Naive B cell (primary cell): ENCODE data around the gene AP3B1. TPM values are rescaled to one million over a fixed set of nuclear protein-coding genes. Genes with fewer than 3 reads are reported as not detected.

ENCODE experiments used
- ATAC-seq, 2 donors: fragments of 150-1000 bp; cut with Tn5 transposase; 2 replicates each; pipeline ENCODE4 v1.10.0; 2021; ENCODE audit warnings: low read depth in 2 of 2, mild to moderate bottlenecking in 2 of 2, moderate library complexity in 2 of 2
- DNase-seq: peaks from one replicate; pipeline ENCODE4 v3.0.0; 2022
- H3K27ac Mint-ChIP-seq, 6 donors: one replicate each; pipeline ENCODE4 v1.8.0; 2020 to 2022; ENCODE audit warnings: mild to moderate bottlenecking in 6 of 6, mixed read lengths in 6 of 6, moderate library complexity in 5 of 6, inconsistent platforms in 2 of 6
- H3K27me3 Mint-ChIP-seq, 3 donors: one replicate each; pipeline ENCODE4 v1.8.0; 2021 to 2022; ENCODE audit warnings: mixed read lengths in 3 of 3, mild to moderate bottlenecking in 1 of 3
- H3K36me3 Mint-ChIP-seq, 2 donors: one replicate each; pipeline ENCODE4 v1.8.0; 2020 to 2022; ENCODE audit warnings: mixed read lengths in 2 of 2, inconsistent platforms in 1 of 2, mild to moderate bottlenecking in 1 of 2
- H3K4me1 Mint-ChIP-seq, 3 donors: one replicate each; pipeline ENCODE4 v1.8.0; 2020 to 2022; ENCODE audit warnings: mixed read lengths in 3 of 3, inconsistent platforms in 1 of 3, mild to moderate bottlenecking in 1 of 3, moderate library complexity in 1 of 3
- H3K4me3 Mint-ChIP-seq, 8 donors: one replicate each; pipeline ENCODE4 v1.8.0; 2020 to 2022; ENCODE audit warnings: mild to moderate bottlenecking in 8 of 8, mixed read lengths in 8 of 8, moderate library complexity in 8 of 8, inconsistent platforms in 2 of 8
- H3K9me3 Mint-ChIP-seq, 7 donors: one replicate each; pipeline ENCODE4 v1.8.0; 2020 to 2022; ENCODE audit warnings: mixed read lengths in 7 of 7, mild to moderate bottlenecking in 5 of 7, inconsistent platforms in 2 of 7, moderate library complexity in 1 of 7
- polyA plus RNA-seq, 6 donors: library from polyadenylated mRNA; unstranded; fragments of 300-500 nt; fragmentation: Illumina TruSeq; gene quantifications; one replicate each; pipeline ENCODE4 v1.2.3, GENCODE V29; 2021; ENCODE audit warnings: low read depth in 6 of 6

Gene AP3B1, protein sequence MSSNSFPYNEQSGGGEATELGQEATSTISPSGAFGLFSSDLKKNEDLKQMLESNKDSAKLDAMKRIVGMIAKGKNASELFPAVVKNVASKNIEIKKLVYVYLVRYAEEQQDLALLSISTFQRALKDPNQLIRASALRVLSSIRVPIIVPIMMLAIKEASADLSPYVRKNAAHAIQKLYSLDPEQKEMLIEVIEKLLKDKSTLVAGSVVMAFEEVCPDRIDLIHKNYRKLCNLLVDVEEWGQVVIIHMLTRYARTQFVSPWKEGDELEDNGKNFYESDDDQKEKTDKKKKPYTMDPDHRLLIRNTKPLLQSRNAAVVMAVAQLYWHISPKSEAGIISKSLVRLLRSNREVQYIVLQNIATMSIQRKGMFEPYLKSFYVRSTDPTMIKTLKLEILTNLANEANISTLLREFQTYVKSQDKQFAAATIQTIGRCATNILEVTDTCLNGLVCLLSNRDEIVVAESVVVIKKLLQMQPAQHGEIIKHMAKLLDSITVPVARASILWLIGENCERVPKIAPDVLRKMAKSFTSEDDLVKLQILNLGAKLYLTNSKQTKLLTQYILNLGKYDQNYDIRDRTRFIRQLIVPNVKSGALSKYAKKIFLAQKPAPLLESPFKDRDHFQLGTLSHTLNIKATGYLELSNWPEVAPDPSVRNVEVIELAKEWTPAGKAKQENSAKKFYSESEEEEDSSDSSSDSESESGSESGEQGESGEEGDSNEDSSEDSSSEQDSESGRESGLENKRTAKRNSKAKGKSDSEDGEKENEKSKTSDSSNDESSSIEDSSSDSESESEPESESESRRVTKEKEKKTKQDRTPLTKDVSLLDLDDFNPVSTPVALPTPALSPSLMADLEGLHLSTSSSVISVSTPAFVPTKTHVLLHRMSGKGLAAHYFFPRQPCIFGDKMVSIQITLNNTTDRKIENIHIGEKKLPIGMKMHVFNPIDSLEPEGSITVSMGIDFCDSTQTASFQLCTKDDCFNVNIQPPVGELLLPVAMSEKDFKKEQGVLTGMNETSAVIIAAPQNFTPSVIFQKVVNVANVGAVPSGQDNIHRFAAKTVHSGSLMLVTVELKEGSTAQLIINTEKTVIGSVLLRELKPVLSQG
- 100 to 1,000 TPM in 3 of 6 donors, 10 to 100 TPM in 3; 57.1 to 152 (median 98.9) TPM for polyA plus RNA-seq

DNA sequence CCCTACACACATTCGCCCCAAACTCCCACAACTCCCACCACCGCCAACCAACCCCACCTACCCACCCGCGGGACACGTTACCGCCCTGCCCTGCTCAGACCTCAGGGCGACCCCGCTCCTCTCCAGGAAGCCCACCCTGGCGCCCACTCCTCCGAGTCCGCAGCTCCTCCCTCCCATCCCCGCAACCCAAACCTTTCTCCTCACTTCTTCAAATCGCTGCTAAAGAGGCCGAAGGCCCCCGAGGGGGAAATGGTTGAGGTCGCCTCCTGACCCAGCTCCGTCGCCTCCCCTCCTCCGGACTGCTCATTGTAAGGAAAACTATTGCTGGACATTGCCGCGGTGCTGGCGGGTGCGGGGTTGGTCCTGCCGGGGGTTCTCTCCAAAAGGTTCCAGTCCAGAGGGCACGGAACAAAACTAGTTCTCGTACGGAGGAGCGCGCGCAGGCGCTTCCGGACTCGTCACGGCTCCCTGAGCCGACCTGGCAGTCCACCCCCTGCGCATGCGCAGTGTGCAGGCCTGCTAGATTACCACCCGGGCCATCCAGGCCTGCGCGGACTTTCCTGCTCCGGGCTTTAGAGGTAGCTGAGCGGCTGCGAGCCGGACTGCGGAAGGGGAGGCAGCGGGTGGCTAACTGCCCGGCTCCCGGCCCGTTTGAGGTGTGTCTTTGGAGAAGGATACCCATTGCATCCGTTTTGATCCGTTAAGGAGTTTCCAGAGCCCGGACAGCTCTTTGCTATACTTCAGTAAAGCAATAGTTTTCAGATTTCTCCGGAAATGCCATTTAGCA is at the start of gene AP3B1:
TSS of gene AP3B1 (minus strand) at position 451 of the 787 bp plus-strand sequence. CDS start at position 332, 119 bp downstream.
- Mint-ChIP-seq H3K36me3 (no peaks in the 10 kb centered on the region), H3K4me3 (peak within 1 kb of the TSS; percentile 98 to 100 (median 100)), H3K4me1 (peaks cover 25 to 54% (median 44%) of the 10 kb centered on the region in 3 donors), H3K9me3 (no peaks in the 10 kb centered on the region), H3K27me3 (no peaks in the 10 kb centered on the region), H3K27ac (peak within 1 kb of the TSS; percentile 98 to 100 (median 98))
- DNase-seq (peak; percentile 97), ATAC-seq (peak; percentile 88 to 91)

DNA sequence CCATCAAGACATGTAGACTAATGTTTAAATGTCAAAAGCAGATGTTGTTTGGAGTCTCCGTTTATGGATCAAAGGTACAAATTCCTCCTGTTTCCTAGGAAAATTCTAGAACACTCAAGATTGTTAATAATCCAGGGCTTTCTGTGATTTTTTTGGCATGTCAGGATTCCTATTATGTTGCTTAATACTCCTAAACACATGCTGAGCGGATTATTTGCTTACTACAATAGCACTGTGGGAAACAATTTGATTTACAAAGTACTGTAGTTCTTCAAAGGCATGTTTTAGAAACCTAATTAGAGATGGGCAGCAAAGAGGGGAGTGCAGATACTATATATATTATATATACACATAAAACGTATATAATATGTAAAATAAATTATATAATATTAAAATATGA is 46.9 kb upstream of the AP3B1 start:
- ATAC-seq (no peak), DNase-seq (no peak)
- Mint-ChIP-seq H3K36me3 (peaks cover 8 to 11% of the 10 kb centered on the region in 2 donors), H3K4me1 (no peaks in the 10 kb centered on the region), H3K27ac (no peak overlapping the region), H3K4me3 (no peak overlapping the region), H3K27me3 (peaks cover 0 to 16% (median 13%) of the 10 kb centered on the region in 3 donors), H3K9me3 (peaks cover 6 to 22% (median 17%) of the 10 kb centered on the region in 7 donors)

DNA sequence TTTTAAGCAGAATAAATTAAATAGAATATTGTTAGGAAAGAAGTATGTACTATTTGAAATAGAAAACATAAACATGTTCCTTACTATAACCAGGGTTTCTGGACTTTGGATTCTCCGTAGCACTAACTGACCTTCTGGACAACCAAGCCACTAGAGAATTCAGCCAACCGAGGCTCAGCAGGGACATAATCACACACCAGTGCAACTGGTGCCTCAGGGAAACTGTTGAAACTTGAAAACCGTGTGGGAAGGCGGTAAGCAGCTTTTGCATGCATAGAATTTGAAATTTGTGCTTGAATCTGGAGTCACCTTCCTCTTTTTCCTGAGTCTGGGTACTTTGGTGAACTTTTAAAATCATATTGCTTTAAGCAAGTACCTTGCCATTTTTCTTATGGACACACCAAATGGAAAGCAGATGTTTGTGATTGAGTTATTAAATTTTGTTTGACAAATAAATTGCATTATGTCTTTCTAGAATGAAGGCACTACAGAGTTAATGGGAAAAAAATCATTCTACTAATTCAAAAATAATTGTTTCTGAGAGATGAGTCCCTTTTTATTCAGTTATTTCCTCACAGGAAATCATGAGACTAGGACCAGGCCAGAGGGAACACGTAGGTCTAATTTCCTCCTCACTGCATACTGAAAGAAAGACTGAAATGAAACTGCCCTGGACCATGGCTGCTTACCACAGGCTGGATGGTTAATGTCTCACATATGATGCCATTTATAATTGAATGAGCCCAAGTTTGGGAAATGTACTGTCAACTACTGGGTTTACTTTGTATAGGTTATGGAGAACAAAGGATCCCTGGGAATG is 45.3 kb upstream of the AP3B1 start:
- peaks cover 11 to 12% of the 10 kb centered on the region in 2 donors for H3K36me3 Mint-ChIP-seq
- peaks cover 6 to 26% (median 20%) of the 10 kb centered on the region in 7 donors for H3K9me3 Mint-ChIP-seq
- no peak overlapping the region for H3K27ac Mint-ChIP-seq
- H3K4me1 Mint-ChIP-seq: no peaks in the 10 kb centered on the region
- DNase-seq (no peak), ATAC-seq (no peak)
- peaks cover 0 to 24% (median 8%) of the 10 kb centered on the region in 3 donors for H3K27me3 Mint-ChIP-seq
- H3K4me3 Mint-ChIP-seq: no peak overlapping the region

DNA sequence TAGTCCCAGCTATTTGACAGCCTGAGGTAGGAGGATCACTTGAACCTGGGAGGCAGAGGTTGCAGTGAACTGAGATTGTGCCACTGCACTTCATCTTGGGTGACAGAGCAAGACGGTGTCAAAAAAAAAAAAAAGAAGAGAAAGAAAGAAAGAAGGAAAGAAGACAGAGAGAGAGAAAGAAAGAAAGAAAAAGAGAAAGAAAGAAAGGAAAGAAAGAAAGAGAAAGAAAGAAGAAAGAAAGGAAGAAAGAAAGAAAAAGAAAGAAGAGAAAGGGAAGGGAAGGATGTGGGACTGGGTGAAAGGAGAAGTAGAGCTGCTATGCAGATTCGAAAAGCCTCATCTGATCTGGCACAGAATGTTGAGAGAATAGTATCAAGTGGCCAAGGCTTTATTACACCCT is 42.2 kb upstream of the AP3B1 start:
- no peaks in the 10 kb centered on the region for H3K4me1 Mint-ChIP-seq
- peaks cover 6 to 26% (median 20%) of the 10 kb centered on the region in 7 donors for H3K9me3 Mint-ChIP-seq
- DNase-seq: no peak
- H3K27me3 Mint-ChIP-seq: peaks cover 0 to 35% (median 15%) of the 10 kb centered on the region in 3 donors
- no peak for ATAC-seq
- H3K36me3 Mint-ChIP-seq: peaks cover 11 to 12% of the 10 kb centered on the region in 2 donors
- peak overlapping the region in 2 of 6 donors; percentile 73 to 85 for H3K27ac Mint-ChIP-seq
- no peak overlapping the region for H3K4me3 Mint-ChIP-seq

DNA sequence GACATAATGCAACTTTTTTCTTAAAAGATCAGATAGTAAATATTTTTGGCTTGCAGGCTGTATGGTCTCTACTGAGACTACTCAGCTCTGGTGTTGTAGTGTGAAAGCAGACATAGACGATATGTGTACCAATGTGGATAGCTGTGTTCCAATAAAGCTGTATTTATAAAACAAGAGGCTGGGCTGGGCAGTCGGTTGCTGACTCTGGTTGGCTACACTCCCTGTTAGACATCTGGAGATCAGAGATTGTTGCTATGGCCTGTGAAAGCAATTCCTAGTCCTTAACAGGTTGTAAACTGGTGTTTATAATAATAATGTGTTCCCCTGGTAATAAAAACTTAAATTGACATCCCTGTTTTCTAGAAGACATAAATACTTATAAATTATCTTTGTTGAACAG is 41.5 kb upstream of the AP3B1 start:
- no peak for DNase-seq
- Mint-ChIP-seq H3K27me3 (peaks cover 0 to 41% (median 15%) of the 10 kb centered on the region in 3 donors), H3K4me3 (peak overlapping the region in 1 of 8 donors; percentile 22), H3K4me1 (no peaks in the 10 kb centered on the region), H3K36me3 (peaks cover 11 to 12% of the 10 kb centered on the region in 2 donors), H3K9me3 (peaks cover 6 to 26% (median 20%) of the 10 kb centered on the region in 7 donors), H3K27ac (no peak overlapping the region)
- no peak for ATAC-seq

DNA sequence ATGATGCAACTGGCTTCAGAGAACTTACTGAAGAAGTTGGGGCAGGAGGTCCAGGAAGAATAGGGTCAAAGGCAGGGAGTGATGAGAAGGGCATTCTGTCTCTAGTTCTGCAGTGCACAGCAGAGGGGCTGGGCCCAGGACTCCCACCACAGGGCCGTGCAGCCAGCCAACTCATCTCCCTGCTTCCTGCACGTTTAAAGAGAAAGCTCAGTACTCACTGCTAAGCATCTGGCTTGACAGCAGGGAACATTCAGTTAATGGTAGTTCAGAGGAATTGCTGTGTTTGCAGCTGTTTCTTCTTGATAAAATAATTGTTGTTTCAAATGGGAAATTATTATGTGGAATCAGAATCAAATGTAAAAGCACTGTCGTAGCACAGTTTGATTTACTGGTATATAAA is 40.3 kb upstream of the AP3B1 start:
- Mint-ChIP-seq H3K4me1 (no peaks in the 10 kb centered on the region), H3K27ac (no peak overlapping the region), H3K4me3 (no peak overlapping the region), H3K27me3 (peaks cover 0 to 41% (median 15%) of the 10 kb centered on the region in 3 donors), H3K36me3 (peaks cover 11 to 12% of the 10 kb centered on the region in 2 donors), H3K9me3 (peaks cover 6 to 26% (median 20%) of the 10 kb centered on the region in 7 donors)
- DNase-seq (no peak), ATAC-seq (no peak)

DNA sequence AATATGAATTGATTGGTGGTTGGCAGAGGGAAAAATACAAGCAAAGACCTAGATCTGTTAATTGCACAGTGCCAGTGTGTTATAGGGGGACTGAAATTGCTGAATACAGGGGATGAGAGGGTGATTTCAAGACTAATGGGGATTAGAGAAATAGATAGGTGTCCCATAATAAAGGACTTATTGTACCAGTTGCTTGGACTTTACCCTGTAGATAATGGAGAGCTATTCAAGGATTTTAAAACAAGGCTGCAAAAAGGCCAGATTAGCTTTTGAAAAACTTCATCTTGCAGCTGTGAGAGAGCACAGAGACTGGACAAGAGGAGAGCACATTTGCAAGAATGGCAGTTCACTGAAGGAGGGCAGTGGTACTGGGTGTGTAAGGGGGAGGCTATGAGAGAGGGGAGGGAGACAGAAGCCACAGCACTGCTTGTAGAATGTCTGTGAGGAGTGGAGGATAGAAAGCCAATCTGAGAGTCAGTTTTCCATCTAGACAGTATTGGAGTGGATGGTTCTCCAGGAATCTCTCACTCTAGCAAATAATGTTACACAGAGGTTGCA is 37.1 kb upstream of the AP3B1 start:
- no peak for DNase-seq
- ATAC-seq: no peak
- H3K27me3 Mint-ChIP-seq: peaks cover 6 to 34% (median 10%) of the 10 kb centered on the region in 3 donors
- no peak overlapping the region for H3K4me3 Mint-ChIP-seq
- H3K27ac Mint-ChIP-seq: peak overlapping the region in 1 of 6 donors; percentile 32
- H3K4me1 Mint-ChIP-seq: no peaks in the 10 kb centered on the region
- peaks cover 1 to 5% of the 10 kb centered on the region in 2 donors for H3K36me3 Mint-ChIP-seq
- peaks cover 1 to 8% (median 5%) of the 10 kb centered on the region in 7 donors for H3K9me3 Mint-ChIP-seq

DNA sequence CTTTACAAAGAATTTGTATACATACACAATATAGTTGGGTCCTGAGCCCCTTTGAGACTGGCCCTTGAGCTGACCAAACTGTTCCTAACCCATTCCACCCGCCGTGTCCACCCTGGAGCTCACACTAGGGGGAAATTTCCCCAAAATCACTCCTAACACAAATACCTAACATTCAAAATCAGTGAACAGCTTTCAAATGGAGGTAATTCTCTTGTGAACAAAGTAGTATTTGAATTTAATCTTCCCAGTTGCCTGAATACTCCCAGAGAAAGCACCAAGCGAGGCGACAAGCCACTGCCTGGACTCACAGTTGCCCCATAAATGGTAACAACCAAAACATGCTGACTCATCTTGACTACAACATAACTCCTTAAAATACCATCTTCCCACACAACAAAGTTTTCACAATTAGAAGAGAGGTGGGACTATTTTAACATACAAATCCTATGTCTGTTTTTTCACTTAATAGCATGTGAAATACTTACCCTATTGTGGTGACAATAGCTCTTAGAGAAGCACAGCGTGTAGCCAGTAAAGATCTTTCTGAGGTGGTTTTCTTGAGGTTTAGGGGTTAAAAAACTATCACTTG is 34.2 kb upstream of the AP3B1 start:
- Mint-ChIP-seq H3K36me3 (no peaks in the 10 kb centered on the region), H3K27me3 (peaks cover 6 to 20% (median 7%) of the 10 kb centered on the region in 3 donors), H3K4me1 (no peaks in the 10 kb centered on the region), H3K27ac (no peak overlapping the region), H3K9me3 (no peaks in the 10 kb centered on the region), H3K4me3 (no peak overlapping the region)
- ATAC-seq (no peak), DNase-seq (no peak)

DNA sequence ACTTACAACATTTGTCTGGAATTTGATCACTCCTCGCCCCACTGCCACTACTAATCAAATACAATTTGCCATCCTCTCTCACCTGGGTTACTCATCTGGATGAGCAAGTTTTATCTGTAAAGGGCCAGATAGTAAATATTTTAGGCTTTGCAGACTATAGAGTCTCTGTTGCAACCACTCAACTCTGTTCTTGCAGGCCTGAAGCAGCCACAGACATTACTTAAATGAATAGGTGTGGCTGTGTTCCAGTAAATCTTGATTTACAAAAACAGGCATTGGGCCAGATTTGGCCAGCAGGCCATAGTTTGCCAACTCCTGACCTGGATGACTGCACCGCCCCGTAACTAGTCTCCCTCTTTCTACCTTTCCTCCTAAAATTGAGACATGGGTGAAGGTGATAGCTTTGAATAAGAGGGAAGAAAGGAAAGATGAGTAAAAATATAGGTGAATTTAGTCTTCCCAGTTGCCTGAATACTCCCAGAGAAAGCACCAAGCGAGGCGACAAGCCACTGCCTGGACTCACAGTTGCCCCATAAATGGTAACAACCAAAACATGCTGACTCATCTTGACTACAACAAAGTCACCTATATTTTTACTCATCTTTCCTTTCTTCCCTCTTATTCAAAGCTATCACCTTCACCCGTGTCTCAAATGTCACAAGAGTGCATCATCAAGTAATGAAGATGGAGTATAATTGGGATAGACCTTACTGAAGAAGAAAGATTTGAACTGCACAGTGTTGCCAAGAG is 33.4 kb upstream of the AP3B1 start:
- Mint-ChIP-seq H3K4me3 (no peak overlapping the region), H3K27ac (no peak overlapping the region), H3K36me3 (no peaks in the 10 kb centered on the region), H3K4me1 (no peaks in the 10 kb centered on the region), H3K9me3 (no peaks in the 10 kb centered on the region), H3K27me3 (peaks cover 6 to 20% (median 7%) of the 10 kb centered on the region in 3 donors)
- DNase-seq (no peak), ATAC-seq (no peak)

DNA sequence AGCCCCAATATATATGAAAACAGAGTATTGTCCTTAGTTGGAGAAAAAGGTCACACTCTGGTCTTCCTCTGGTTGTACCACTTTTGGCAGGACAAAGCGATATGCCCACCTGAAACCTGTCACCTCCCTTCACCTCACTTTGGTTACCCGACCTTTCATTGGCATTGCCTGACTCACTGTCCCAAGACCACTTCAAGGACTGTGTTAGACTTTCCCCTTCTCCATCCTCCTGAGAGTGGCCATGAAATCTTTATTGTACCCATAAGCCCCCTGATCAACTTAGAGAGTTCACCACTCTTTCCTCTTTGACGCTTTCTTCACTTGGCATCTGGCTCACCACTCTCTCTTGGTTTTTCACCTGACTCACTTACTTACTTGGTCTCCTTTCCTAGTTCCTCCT is 32.4 kb upstream of the AP3B1 start:
- Mint-ChIP-seq H3K27ac (no peak overlapping the region), H3K4me1 (no peaks in the 10 kb centered on the region), H3K4me3 (no peak overlapping the region), H3K36me3 (no peaks in the 10 kb centered on the region), H3K27me3 (peaks cover 6 to 20% (median 7%) of the 10 kb centered on the region in 3 donors), H3K9me3 (no peaks in the 10 kb centered on the region)
- no peak for DNase-seq
- ATAC-seq: no peak

DNA sequence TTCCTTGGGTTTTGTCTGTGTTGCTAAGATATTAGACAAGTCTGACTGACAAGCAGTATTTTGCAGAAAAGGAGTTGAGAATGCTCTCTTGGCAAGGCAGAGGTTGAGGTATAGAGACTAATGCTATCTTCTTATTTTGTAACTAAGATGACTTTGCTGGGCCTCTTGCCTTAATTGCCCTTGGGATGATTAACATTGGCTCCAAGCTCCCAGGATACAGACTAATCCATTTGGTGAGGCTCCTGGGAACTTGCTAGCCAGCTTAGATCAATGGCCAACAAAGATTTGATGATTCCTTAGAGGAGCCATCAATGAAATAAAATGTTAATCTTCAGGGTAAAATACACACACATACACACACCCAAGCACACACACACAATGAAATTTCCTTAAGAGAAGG is 28.7 kb upstream of the AP3B1 start:
- Mint-ChIP-seq H3K36me3 (no peaks in the 10 kb centered on the region), H3K4me3 (no peak overlapping the region)

More for the DNA sequence above, 28.7 kb upstream of the AP3B1 start:
- ATAC-seq: no peak
- H3K27ac Mint-ChIP-seq: peak overlapping the region in 1 of 6 donors; percentile 21
- DNase-seq: no peak
- H3K4me1 Mint-ChIP-seq: no peaks in the 10 kb centered on the region
- H3K27me3 Mint-ChIP-seq: peaks cover 6 to 12% (median 7%) of the 10 kb centered on the region in 3 donors
- no peaks in the 10 kb centered on the region for H3K9me3 Mint-ChIP-seq
